H1 (cell line): Measurements from ENCODE around the gene POLR2F. TPM values are rescaled to one million over a fixed set of nuclear protein-coding genes. Genes with fewer than 3 reads are reported as not detected.

ENCODE experiments used
- BCL11A ChIP-seq, 2 experiments: IDR thresholded peaks; one replicate each; pipeline ENCODE4 v1.6.1; 2011; ENCODE audit warnings: low read depth in 2 of 2, low read length in 2 of 2, mild to moderate bottlenecking in 2 of 2
- CREB1 ChIP-seq: IDR thresholded peaks from 2 replicates; pipeline ENCODE4 v1.6.1; 2012; ENCODE audit warnings: inconsistent platforms
- CTBP2 ChIP-seq: IDR thresholded peaks from 2 replicates; pipeline ENCODE4 v1.7.0; 2011; ENCODE audit warnings: borderline replicate concordance, mild to moderate bottlenecking, moderate library complexity, mixed read lengths, low read length; ENCODE audit not compliant: insufficient read depth, insufficient read length
- CTCF ChIP-seq, 3 experiments: IDR thresholded peaks; 1 replicate in 2 of 3; 2 replicates in 1 of 3; pipeline versions ENCODE4 v1.5.1 to v1.6.1; 2011; ENCODE audit warnings: low read length in 3 of 3, mild to moderate bottlenecking in 3 of 3, inconsistent platforms in 2 of 3, low read depth in 1 of 3, moderate library complexity in 1 of 3; ENCODE audit not compliant: insufficient read depth in 1 of 3; ENCODE audit errors: control extremely low read depth in 1 of 3
- RBBP5 ChIP-seq: IDR thresholded peaks from 2 replicates; pipeline ENCODE4 v1.7.1; 2012; ENCODE audit warnings: low read depth, mild to moderate bottlenecking, inconsistent platforms, low read length, moderate library complexity, borderline replicate concordance
- RFX5 ChIP-seq: IDR thresholded peaks from 2 replicates; pipeline ENCODE4 v1.6.1; 2011; ENCODE audit warnings: low read depth, low read length, improper control_type of control experiment, borderline replicate concordance
- TEAD4 ChIP-seq: IDR thresholded peaks from 2 replicates; pipeline ENCODE4 v1.6.1; 2012; ENCODE audit warnings: low read depth, low read length, inconsistent platforms, mixed read lengths
- polyA plus RNA-seq, 7 experiments: library from polyadenylated mRNA; depleted of rRNA in 3 of 7; stranded (reverse) in 5 of 7; unstranded in 2 of 7; fragments of >200 nt in 5 of 7; fragments of 200-250 nt in 2 of 7; gene quantifications; 1 replicate in 5 of 7; 2 replicates in 1 of 7; 4 replicates in 1 of 7; pipeline versions ENCODE4 v1.2.1 to v1.2.3, GENCODE V29; 2011 to 2013; ENCODE audit warnings: missing spikeins in 2 of 7, mixed read lengths in 2 of 7
- total RNA-seq: library from RNA; stranded (reverse); fragmentation: NEBNext Ultra II Directional; extraction: Animal tissue kit (Norgen Biotek cat#: 25700); gene quantifications from 2 replicates; pipeline ENCODE4 v1.2.1, GENCODE V29; 2021

The POLR2F gene
- total and polyA plus RNA-seq, 2 of the 8 experiments (the other 6 are each of a cell fraction or from before 2014, with no cell fraction given): 150 to 176 TPM

- no peak for TF ChIP-seq BCL11A (IDR thresholded peaks at IDR 0.05; ENCODE audit: low read depth in 2 of 2, low read length in 2 of 2)
- TF ChIP-seq TEAD4: no peak
- TF ChIP-seq CTCF (IDR thresholded peaks at IDR 0.05; ENCODE audit: control extremely low read depth in 1 of 3, insufficient read depth in 1 of 3, low read depth in 1 of 3, low read length in 3 of 3): no peak
- no peak for TF ChIP-seq CREB1
- TF ChIP-seq CTBP2: no peak
- no peak for TF ChIP-seq RBBP5
- no peak for TF ChIP-seq RFX5
- TF ChIP-seq, all 59 proteins: peak for 0
Measured at GRCh38 chr22:37998543-37998942, 45.0 kb downstream of the POLR2F start (continued).
